Inflammatory macrophage treated with lipopolysaccharide for 1 hour (primary cell): Measurements from ENCODE around the gene CRACR2A.

Source experiments
- DNase-seq, 2 donors: peaks; one replicate each; pipeline ENCODE4 v3.0.0-alpha.2; 2020 to 2022

Gene CRACR2A

DNA sequence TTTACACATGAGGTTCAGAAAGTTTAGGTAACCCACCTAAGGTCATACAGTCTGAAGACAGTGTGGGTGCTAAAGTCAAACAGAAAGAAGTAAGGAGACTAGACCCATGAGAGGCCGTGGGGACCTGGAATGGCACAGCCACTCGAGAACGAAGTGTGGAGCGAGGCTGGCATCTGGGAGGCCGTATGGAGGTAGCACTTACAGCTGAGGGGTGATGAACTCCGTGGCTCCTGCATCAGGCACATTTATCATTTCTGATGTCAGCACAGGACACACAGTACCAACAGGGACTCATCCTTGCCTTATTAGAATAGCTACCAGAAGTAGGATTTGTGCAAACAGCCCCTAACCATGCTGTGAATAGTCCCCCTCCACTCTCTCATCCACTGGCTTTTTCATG, 30.5 kb downstream of the CRACR2A start:
- DNase-seq = no peak

DNA sequence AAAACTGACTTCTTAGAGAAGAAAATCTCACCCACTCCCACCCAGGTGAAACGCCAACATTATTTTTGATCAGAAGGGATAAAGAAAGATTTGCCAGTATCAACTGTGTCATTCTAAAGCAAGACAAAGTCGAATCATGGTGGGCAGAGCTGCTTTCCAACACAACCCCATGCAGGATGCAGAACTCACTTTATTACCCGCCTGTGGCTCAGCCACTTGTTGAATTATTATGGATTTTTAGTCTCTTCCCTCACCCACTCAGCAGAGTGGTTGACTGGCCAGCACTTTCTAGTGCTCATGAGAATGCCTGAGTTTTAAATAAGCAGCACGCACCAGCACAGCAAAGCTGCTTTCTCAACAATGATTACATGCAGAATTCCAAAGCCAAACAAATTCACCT, 32.1 kb downstream of the CRACR2A start:
- DNase-seq = no peak

DNA sequence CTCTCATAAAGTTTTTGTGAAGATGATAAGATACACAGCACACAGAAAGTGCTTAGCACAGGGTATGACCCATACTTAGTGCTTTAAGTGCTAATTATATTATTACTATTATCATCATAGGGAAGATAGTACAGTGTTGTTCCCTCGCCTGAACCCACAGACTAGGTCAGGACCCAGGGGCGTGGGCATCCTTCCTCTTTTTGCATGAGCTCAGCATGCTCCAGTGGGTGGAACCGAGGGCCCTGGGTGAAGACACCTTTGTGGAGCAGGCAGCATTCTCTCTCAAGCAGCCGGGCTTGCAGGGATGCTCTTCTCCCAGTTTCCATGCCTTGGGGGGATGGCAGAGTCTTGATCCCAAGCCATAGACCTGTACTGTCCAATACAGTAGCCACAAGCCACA, 34.8 kb downstream of the CRACR2A start:
- DNase-seq = peak; percentile 78 to 82

DNA sequence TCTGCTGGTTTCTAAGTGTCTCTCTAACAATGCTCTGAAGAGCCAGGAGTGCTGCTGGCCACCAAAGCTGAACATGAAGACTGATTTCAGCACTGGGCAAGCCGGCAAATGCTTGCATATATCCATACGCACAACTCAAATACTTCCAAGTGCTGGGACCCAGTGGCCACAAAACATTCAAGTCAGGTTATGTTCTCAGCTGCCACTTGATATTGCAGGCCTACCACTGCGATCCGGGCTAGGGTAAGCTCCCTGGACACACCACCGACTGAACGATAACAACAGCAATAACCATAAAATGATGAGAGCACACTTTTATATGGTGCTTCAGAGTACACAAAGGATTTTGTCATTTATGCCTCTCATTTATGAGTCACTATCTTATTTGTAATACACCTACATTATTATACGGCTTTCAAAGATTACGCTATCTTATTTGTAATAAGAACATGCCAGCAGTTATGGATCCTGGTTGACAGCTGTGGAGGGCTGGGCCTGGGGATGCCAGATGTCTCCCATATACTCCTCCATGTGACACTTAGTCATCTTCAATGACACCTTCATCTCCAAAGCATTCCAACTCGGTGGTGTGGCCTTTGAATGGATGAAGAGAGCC, 35.5 kb downstream of the CRACR2A start:
- no peak for DNase-seq

DNA sequence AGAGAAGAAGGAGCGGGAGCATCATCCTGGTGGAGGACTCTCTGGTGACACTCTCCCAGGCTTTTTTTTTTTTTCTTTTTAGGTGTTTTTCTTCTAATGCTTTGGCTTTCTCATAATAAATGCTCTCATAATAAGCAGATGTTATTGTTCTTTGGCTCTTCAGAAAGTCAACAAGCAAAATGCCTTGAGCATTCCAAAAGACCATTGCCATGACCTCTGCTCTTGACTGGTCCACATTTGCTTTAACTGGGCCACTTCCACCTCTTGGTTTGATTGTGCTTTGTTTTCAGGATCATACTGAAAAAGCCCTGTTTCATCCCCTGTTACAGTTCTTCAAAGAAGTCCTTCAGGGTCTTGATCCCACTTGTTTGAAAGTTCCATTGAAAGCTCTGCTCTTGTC, 36.9 kb downstream of the CRACR2A start:
- DNase-seq = no peak

DNA sequence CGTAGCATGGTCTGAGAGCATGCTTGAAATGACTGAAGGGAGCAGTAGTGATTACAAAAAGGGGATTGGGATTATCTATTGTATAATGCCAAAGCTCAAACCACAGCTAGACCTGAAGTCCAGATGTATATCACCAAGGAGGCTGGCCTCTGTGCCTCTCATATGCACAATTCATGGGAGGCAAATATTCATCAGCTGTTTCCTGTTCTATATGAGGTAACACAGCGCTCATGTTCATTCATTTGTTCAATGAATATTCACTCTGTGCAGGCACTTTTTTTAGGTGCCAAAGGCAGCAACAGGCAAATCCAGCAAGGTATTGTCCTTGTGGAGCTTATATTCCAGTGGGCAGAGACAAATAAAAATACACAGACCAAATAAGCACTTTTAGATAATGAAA, 39.0 kb downstream of the CRACR2A start:
- no peak for DNase-seq

DNA sequence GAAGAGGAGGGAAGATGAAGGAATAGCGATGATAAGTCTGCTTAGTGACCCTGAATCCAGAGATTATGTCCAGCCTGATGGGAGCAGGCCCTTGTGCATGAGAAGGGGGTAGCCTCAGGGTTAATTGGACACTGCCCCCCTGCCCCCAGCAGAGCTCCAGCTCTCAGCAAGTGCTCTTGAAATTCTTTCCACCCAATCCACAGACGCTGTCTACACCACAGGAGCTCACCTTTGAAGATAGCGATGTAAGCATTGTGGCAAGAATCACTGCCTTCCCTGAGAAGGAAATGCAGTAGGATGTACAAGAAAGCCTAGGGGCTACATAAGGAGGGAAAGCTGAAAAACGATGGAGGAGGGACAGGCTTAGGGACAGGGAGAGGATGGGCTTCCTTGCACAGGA, 39.4 kb downstream of the CRACR2A start:
- DNase-seq = no peak

DNA sequence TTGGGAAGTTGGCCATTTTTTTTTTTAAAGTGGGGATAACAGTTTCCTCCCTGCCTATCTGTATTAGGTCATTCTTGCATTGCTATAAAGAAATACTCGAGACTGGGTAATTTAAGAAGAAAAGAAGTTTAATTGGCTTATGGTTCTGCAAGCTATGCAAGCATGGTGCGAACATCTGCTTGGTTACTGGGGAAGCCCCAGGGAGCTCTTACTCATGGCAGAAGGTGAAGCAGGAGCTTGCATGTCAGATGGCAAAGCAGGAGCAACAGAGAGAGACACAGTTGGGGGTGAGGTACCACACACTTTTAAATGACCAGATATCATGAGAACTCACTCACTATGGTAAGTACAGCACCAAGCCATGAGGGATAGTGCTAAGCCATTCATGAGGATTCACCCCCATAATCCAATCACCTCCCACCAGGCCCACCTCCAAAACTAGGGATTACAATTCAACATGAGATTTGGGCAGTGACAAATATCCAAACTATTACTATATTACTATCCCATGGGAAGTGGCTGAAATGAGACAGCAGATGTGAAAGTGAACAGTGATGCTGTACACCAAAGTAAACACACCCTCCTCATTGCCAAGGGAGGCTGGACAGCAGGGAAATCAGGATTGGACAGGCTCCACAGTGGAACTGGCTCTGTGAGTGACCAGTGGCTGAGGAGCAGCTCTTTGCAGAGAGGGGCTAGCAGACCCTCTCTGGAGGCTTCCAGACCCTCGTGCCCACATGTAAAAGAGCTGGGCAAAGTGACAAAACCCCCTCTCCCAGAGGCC, 40.5 kb downstream of the CRACR2A start:
- DNase-seq = no peak

DNA sequence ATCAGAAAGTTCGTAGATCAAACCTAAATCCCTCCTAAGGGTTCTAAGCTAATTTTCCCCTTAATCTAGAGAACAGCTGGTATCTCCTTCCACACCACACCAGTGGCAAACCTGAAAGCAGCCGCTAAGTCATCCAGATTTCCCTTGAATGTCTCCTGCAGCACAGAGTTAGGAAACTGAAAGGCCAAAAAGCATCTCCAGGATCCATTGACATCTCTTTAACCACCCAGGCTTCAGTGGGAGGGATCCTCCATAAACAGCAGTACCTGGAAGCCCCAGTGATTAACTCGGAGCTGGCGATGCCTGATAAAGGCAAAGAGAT, 47.6 kb downstream of the CRACR2A start:
- DNase-seq = no peak

DNA sequence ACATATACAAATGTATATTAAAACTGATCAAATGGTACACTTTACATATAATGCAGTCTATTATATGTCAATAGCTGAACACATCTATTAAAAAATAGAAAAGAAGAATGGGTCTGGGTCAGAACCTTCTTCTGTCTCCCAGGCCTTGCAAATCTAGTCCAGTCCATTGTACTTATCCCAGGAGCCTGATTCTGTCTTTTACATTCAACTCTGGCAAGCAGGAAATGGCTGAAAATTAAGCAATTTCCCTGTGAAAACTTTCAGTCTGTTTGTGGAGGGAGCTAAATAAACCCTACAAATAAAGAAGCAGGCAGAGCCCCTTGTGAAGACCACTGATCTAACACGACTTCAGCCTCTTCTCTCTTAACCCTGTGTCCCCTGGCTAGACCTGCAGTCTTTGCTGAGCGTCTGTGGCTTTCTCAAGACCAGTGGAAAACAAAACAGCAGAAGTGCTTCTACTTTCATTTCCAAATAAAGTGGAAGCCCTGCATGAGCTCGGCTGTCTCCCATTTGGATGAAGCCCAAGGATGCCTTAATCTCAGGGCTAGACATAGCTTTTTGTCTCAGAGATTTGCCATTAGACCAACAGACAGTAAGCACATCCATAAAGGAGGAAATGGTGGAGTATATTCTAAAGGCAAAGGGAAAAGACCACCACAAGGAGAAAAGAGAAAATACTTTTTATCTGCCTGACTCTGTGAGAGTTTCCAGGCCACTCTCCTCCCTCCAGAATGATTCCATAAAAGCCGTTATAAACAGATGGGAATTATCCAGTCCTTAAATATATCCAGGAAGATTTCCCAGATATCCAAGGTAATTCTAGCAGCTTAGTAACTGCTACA, 48.2 kb downstream of the CRACR2A start:
- peak; percentile 19 to 23 for DNase-seq

DNA sequence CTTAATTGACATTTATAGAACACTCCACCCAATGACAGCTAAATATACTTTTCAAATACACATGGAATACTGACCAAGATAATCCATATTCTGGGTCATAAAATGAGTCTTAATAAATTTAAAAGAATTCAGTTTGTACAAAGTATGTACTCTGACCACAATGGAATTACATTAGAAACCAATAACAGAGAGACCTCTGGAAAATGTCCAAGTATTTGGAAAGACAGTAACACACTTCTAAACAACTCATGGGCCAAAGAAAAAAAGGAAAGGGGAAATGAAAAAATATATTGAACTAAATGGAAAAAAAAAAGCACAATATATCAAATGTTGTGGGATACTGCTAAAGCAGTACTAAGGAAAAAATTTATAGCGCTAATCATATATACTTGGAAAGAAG, 52.0 kb downstream of the CRACR2A start:
- no peak for DNase-seq

DNA sequence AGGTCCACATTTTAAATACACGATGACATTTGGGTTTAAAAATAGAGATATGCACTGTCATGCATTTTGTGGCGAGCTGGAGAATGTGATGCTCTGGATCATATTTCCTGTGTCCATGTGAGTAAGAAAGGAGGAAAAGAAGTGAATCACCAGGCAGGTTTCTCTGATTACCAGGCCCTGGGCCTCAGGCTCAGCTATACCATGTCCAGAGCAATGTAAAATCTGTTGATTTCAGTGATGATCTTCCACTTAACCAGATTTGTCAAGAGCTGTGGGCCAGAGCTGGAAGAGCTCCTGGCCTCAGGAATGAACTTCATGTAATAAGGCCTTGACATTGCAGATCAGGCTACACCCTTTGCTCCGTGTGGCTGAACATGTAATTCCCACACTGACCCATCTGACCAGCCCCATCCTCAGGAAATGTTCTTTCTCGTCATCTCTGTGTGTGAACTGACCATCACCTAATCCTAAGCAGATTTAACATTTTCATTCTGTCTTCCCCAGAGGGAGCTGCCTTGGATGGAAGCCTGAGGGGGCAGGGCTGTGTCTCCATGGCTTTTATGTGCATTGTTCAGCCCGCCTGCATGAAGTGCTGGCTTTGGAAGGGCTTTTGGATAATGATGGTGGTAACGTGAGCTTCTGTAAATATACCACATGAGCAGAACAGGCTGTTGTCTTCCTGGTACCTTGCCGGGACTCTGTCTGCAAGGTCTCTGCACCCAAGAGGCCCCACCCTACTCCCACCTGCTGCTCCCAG, 54.5 kb downstream of the CRACR2A start:
- DNase-seq = no peak

DNA sequence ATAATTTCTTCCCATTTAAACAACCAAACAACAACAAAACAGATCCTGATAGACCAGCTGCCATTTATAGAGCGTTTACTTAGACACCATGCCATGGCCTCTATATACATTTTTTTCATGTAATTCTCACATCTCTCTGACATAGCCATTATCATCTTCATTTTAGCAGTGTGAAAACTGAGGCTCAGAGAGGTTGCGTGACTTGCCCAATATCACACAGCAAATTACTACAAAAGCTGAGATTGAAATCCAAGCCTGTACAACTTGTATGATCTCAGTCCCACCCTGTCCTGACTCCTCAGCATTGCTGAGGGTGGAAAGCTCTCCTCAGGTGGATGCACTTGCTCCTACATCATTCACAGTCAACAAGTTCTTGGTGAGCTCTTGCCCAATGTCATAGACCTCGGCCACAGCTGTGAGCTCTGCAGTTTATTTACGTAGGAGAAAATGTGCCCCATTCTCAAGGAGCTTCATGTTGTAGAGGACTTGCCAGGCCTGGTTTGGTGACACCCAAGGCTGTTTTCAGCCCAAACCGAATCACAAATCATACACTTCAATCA, 55.5 kb downstream of the CRACR2A start:
- no peak for DNase-seq

DNA sequence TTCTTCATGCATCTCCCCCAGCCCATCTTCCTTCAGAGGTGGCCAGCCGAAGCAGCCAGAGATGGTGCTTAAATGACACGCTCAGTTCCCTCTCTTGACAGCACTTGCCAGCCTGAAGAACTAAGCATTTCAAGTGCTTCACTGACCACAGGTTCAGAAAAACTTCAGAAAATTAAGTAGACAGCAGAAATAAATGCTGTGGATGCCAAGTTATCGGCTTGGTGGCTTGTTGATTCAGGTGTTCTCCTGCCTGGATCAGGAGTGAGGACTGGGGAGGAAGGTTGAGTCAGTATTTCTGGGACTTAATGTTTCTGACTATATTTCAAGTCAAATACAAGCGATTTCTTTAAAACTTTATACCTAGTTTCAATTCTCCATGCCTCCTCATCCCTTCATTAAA, 58.2 kb downstream of the CRACR2A start:
- DNase-seq = no peak

DNA sequence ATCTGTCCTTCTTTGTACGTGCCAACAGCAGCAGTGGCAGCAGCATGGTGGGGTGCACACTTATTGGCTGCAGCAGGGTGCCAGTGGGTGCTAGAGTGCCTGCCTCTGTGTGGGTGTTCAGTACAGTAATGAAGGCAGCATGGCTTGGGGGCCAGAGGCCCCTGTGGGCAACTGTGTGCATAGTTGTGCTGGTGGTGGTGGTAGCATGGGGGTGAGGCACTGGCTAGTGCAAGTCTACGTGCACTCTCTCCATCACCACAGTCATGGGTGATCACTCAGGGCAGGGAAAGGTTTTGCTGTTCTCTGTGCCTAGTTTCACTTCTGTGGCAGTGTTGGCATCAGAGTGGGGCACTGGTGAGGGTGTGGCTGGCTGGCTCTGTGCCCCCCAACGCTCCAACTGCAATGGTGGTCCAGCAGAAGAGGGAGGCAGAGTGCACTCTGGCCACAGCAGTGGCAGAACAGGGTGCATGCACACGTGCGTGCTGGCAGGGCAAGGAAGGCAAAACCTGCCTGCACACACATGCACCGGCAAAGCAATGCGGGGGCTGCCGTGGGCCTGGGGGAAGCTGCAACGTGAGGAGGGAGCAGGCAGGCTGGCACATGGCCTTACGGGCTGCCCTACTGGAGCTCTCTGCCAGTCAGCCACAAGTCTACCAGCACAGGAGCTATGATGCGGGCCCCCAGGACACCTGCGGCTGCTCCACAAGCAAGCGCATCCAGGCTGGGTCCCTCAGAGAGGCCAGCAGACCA, 60.1 kb downstream of the CRACR2A start:
- DNase-seq = no peak

DNA sequence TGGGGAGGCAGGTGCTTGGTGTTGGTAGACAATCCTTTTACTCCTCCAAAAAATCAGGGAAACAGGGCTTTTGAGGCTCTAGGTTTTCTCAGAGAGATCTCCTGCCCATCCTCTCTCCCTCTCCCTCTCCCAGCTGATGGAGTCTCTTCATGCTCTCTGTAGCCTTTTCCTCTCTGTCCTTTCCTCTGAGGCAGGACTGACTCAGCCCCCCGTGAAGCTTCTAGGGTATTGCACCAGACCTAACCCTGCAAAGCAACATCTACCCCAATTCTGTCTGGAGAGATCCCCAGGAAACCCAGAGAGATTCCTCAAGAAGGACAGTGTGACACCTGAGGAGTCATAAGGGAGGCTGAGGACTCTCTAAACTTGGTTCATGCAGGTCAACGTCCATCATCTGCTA, 66.4 kb downstream of the CRACR2A start:
- DNase-seq = no peak

DNA sequence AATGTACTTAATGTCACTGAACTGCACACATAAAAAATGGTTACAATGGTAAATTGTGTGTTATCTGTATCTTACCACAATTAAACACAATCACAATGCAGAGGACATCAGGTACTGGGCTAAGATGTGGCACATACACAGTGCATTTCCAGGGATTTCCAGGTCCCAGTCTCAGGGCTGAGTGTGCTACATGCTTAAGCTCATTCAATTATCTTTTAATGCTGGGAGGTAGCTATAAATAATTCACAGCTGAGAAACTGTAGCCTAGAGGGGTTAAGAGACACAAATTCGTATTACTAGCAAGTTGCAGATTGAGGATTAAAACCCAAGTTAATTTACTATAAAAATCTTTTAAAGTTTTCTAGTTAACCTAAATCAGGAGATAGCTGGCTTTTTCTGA, 67.1 kb downstream of the CRACR2A start:
- no peak for DNase-seq

DNA sequence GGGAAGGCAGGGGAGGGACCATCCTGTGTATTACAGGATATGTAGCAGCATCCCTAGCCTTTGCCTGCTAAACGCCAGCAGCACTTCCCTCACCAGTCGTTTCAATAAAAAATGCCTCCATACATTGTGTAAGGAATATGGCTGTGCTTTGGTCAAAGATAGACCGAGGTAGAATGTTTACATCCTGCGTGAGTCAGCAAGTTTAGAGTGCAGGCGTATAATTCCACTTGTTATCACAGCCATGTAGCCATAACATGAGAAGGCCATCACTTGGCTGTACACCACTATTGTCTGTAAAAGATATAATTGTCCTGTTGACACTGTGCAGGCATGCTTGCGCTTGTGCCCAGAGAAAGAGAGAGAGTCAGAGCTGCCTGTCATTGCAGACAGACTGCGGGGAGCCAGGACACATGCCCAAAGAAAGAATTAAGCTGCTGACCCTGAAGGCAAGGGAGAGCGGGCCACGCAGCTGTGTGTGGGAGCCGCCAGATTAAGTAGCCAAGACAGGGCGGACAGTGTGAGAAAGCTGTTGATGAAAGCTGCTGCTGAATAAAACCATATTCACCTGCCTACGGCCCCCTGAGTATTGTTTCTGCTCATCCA, 68.4 kb downstream of the CRACR2A start:
- DNase-seq = no peak

DNA sequence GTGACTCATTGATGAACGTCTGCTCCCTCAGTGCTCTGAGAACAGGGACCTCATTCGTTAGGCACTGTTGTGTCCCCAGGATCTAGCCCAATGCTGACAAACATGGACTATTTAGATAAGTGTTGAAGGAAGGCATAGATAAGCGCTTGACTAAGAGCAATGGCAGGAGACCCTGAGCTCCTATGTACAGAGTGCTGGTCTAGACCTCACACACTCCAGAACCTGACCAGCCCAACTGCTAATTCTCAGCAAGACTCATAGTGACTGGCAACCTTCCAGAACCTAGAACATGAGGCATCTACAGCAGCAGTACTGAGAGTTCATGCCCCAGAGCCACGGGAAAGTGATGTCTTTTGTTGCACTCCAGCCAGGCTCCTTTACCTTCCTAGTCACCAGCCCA, 69.2 kb downstream of the CRACR2A start:
- DNase-seq = no peak

DNA sequence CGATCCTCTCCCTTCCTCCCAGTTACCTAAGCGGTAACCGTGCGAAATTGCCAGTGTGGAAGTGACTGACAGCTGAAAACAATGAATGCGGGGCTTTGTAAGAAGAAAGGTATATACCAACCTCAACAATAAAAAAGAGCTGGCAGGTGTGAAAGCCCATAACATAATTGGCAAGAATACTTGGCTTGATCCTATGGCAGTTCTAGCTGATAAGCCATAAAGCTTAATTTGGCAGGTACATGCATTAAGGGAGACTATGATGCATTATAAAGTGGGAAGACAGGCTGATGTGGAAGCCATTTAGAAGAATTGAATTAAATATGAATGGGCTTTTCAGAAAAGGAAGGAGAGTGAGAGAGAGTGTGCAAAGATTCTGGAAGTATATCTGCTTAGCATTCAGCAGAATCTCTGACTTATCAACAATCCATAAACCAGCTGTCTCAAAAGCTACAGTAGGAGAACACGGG, 71.3 kb downstream of the CRACR2A start:
- DNase-seq = no peak

DNA sequence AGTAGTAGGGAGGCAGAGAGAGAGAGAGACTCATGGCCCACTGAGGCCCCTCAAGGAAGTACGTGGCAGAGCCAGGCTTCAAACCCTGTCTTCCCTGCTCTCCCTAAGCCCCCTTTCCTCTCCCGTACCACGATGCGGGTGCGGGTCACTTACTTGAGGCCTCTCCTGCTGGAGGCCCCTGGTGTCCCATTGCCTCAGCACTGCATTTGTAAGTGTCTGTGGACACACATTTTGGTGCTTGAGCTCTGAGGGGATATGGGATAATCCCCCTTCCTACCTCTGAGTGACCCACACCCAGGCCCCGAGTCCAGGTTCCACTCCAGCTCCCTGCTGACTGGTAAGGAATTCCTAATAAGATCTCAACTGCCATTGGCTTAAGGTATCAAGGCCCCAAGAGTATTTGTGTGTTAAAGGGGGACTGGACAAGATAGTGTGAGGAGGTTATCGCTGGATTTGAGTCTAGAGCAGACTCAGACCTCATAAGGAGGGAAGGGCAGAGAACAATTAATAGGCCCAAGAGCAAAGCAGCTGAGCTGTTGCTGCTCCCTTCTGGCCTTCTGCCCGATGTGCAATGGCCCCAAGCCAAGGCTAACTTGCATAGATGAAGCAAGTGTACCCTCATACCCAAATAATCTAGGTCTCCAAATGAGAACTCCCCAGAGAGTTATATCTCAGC, 71.9 kb downstream of the CRACR2A start:
- DNase-seq = no peak
